Vagina (tissue), 2 donors: ENCODE results near the gene ST3GAL5. TPM values are rescaled to one million over a fixed set of nuclear protein-coding genes. Genes with fewer than 3 reads are reported as not detected.
A peak's percentile ranks its signal among the peaks of the same experiment; 100 is the strongest.

Source experiments
- DNase-seq, 2 donors: peaks; one replicate each; pipeline ENCODE4 v3.0.0-alpha.2; 2017; ENCODE audit errors: extremely low spot score in 2 of 2
- H3K27ac ChIP-seq: fragments of 200-600 bp; sonication (generic); one replicate; pipeline ENCODE4 v1.5.1; 2019
- H3K27me3 ChIP-seq: fragments of 200-600 bp; sonication (generic); one replicate; pipeline ENCODE4 v1.5.1; 2019
- H3K36me3 ChIP-seq, 2 donors: fragments of 200-600 bp; sonication (generic); one replicate each; pipeline ENCODE4 v1.5.1; 2017 to 2019
- H3K4me1 ChIP-seq: fragments of 200-600 bp; sonication (generic); one replicate; pipeline ENCODE4 v1.5.1; 2019
- H3K4me3 ChIP-seq, 2 donors: fragments of 200-600 bp; sonication (generic); 1 replicate in 1 of 2; 2 replicates in 1 of 2; pipeline ENCODE4 v1.5.1; 2016 to 2019
- H3K9me3 ChIP-seq: fragments of 200-600 bp; sonication (generic); one replicate; pipeline ENCODE4 v1.5.1; 2019
- POLR2A ChIP-seq, 2 donors: fragments of 450-650 bp; IDR thresholded peaks; one replicate each; pipeline ENCODE4 v1.6.1; 2017; ENCODE audit warnings: antibody characterized with exemption in 2 of 2, mild to moderate bottlenecking in 2 of 2, moderate library complexity in 2 of 2
- POLR2AphosphoS5 ChIP-seq, 2 donors: sonication (generic); formaldehyde crosslinking; IDR thresholded peaks; one replicate each; pipeline ENCODE4 v1.9.0; 2017; ENCODE audit warnings: antibody characterized with exemption in 2 of 2, mild to moderate bottlenecking in 2 of 2, low read depth in 1 of 2; ENCODE audit not compliant: insufficient read depth in 1 of 2
- intact Hi-C: fragments of 100-400 bp; cut with DNase I; formaldehyde crosslinking; loops from one replicate; pipeline ENCODE4 v1.15.1; 2023
- total RNA-seq: library from RNA; depleted of rRNA; stranded (reverse); fragments of >200 nt; gene quantifications from one replicate; pipeline ENCODE4 v1.2.3, GENCODE V29; 2016
- TF ChIP-seq, protein P1 (sequence below), 3 experiments: fragments of 450-650 bp in 2 of 3; fragments of 200-600 bp in 1 of 3; sonication (generic) in 1 of 3; IDR thresholded peaks; one replicate each; pipeline ENCODE4 v1.5.1; 2017 to 2019; ENCODE audit warnings: antibody characterized with exemption in 3 of 3, mild to moderate bottlenecking in 2 of 3, moderate library complexity in 2 of 3

ST3GAL5 gene
- total RNA-seq, 1 donor from 2014 or later: 16.2 TPM

DNA sequence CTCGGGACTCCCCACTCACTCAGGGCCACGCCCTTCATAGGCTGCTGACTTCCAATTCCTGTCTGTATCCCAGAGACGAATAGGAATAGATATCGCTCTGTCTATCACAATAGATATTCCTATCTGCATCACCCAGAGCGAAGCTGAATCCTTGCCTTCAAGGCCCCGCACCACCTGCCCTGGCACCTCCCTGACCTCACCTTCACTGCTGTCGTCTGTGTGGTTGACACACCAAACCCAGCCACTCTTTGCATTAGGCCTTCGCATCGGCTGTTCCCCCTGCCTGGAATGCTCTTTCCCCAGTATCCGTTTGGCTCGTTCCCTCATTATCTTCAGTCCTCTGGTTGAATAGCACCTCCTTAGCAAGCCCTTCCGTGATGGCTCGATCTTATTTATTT is 91.5 kb downstream of the ST3GAL5 start:
- intact Hi-C loops: no loop called here
- Histone ChIP-seq H3K27me3 (no peaks in the 10 kb centered on the region), H3K27ac (peak overlapping the region; percentile 3), H3K4me3 (no peak overlapping the region), H3K4me1 (peaks cover 51% of the 10 kb centered on the region), H3K9me3 (no peaks in the 10 kb centered on the region), H3K36me3 (no peaks in the 10 kb centered on the region)
- TF ChIP-seq POLR2A (IDR thresholded peaks at IDR 0.05) (no peak), POLR2AphosphoS5 (IDR thresholded peaks at IDR 0.05; ENCODE audit: insufficient read depth in 1 of 2, low read depth in 1 of 2) (no peak)
- TF ChIP-seq, protein P1, sequence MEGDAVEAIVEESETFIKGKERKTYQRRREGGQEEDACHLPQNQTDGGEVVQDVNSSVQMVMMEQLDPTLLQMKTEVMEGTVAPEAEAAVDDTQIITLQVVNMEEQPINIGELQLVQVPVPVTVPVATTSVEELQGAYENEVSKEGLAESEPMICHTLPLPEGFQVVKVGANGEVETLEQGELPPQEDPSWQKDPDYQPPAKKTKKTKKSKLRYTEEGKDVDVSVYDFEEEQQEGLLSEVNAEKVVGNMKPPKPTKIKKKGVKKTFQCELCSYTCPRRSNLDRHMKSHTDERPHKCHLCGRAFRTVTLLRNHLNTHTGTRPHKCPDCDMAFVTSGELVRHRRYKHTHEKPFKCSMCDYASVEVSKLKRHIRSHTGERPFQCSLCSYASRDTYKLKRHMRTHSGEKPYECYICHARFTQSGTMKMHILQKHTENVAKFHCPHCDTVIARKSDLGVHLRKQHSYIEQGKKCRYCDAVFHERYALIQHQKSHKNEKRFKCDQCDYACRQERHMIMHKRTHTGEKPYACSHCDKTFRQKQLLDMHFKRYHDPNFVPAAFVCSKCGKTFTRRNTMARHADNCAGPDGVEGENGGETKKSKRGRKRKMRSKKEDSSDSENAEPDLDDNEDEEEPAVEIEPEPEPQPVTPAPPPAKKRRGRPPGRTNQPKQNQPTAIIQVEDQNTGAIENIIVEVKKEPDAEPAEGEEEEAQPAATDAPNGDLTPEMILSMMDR (IDR thresholded peaks at IDR 0.05): no peak
- no peak for DNase-seq

DNA sequence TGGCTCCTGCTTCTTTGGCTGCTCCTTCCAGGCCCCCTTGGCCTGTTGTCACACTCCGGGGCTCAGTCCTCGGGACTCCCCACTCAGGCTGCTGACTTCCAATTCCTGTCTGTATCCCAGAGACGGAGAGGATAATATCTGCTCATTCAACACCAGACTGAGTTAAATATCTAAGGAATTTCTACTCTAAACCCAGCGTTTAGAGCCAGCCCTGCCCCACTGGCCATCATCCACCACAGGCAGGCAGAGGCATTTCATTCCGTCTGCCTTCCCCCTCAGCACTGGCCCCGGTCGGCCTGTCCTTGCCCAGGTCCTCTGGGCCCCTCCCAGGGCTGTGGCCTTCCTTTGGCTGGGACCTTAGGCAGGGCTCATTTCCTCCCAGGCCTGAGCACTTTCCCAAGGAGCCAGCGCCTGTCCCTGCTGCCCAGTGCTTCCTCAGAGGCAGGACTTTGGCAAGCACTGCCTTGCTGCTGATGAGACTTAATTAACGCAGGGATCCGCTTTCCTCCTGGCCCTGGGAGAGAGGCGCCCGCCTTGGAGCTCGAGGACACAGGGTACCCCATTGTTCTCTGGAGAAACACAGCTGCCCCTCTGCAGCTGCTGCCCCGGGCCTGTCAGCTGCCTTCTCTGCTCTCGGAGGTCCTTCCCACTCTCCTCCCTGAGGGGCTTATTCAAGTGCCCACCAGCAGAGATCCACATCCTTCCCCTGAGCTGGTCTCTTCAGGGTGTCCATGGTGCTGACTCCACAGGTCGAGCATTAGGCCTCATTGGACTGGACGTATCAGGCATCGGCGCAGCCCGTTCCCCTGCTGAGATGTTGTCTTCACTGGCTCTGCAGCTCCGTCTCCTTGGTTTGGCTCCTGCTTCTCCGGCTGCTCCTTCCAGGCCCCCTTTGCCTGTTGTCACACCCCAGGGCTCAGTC is 92.2 kb downstream of the ST3GAL5 start:
- Histone ChIP-seq H3K4me3 (no peak overlapping the region), H3K27ac (peak overlapping the region; percentile 52), H3K27me3 (no peaks in the 10 kb centered on the region), H3K9me3 (no peaks in the 10 kb centered on the region), H3K4me1 (peaks cover 57% of the 10 kb centered on the region), H3K36me3 (no peaks in the 10 kb centered on the region)
- TF ChIP-seq POLR2A (IDR thresholded peaks at IDR 0.05) (no peak), POLR2AphosphoS5 (IDR thresholded peaks at IDR 0.05; ENCODE audit: insufficient read depth in 1 of 2, low read depth in 1 of 2) (peak in 1 of 2 donors; percentile 42)
- TF ChIP-seq, protein P1 (IDR thresholded peaks at IDR 0.05): no peak
- intact Hi-C loops: no loop called here
- DNase-seq: no peak

- Histone ChIP-seq H3K27me3 (no peaks in the 10 kb centered on the region), H3K27ac (peak overlapping the region; percentile 52), H3K4me1 (peaks cover 59% of the 10 kb centered on the region), H3K4me3 (no peak overlapping the region), H3K36me3 (no peaks in the 10 kb centered on the region), H3K9me3 (no peaks in the 10 kb centered on the region)
- intact Hi-C loops: no loop called here
- TF ChIP-seq, protein P1 (IDR thresholded peaks at IDR 0.05): no peak
- TF ChIP-seq POLR2AphosphoS5 (IDR thresholded peaks at IDR 0.05; ENCODE audit: insufficient read depth in 1 of 2, low read depth in 1 of 2) (no peak), POLR2A (IDR thresholded peaks at IDR 0.05) (no peak)
- no peak for DNase-seq
Observed at GRCh38 chr2:85796046-85796340, 92.8 kb downstream of the ST3GAL5 start.

DNA sequence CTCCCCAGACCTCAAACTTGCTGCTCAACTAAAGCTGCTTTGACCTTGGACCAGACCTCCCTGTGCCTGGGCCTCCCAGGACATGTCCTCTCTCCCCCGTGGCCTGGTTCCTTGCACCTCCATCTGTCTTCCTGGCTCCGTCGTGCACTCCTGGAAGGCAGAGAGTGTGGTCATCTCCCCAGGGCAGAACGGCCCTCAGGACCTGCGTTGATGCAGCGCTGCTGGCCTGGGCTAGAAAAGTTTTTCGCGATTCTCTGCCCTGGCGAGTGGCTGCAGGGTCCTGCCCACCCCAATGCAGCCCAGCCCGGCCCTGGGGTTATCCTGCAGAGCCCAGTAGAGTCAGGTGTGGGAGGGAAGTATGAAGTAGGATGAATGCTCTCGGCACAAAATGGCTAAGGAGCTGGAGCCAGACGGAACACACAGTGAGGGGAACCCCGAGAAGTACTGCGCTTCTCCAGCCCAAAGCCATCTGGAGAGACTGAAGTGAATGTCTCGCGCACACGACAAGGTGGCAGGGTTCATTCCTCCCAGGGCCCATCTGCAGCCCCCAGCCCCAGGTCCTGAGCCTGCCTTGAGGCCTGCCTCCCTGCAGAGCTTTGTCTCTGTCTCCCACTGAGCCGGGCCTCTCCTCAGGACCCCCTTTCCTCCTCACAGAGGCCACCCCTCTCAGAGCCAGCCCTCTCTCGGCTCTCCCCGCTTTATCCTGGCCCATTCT is 93.3 kb downstream of the ST3GAL5 start:
- H3K27ac ChIP-seq: peak overlapping the region; percentile 52
- no peak overlapping the region for H3K4me3 ChIP-seq
- intact Hi-C loops: no loop called here
- no peak for DNase-seq
- peaks cover 64% of the 10 kb centered on the region for H3K4me1 ChIP-seq
- H3K9me3 ChIP-seq: no peaks in the 10 kb centered on the region
- TF ChIP-seq POLR2A (IDR thresholded peaks at IDR 0.05) (no peak), POLR2AphosphoS5 (IDR thresholded peaks at IDR 0.05; ENCODE audit: insufficient read depth in 1 of 2, low read depth in 1 of 2) (no peak)
- H3K36me3 ChIP-seq: no peaks in the 10 kb centered on the region
- H3K27me3 ChIP-seq: no peaks in the 10 kb centered on the region

- no peak for TF ChIP-seq POLR2AphosphoS5 (IDR thresholded peaks at IDR 0.05; ENCODE audit: insufficient read depth in 1 of 2, low read depth in 1 of 2)
- no peak for TF ChIP-seq POLR2A (IDR thresholded peaks at IDR 0.05)
- TF ChIP-seq, protein P1 (IDR thresholded peaks at IDR 0.05): no peak
- intact Hi-C loops: loop anchor here (5.0 kb wide), 2 partner anchors 42 to 57 kb away; partner anchors contain the start of gene ATOH8
- Histone ChIP-seq H3K9me3 (no peaks in the 10 kb centered on the region), H3K27ac (peak overlapping the region; percentile 52), H3K4me3 (no peak overlapping the region), H3K4me1 (peaks cover 68% of the 10 kb centered on the region), H3K36me3 (no peaks in the 10 kb centered on the region), H3K27me3 (no peaks in the 10 kb centered on the region)
- DNase-seq: no peak
Observed at GRCh38 chr2:85794491-85795121, 94.2 kb downstream of the ST3GAL5 start.
